HG02970 (cell line): ENCODE data around the gene EDC4.

Source experiments
- ATAC-seq: cut with Tn5 transposase; IDR thresholded peaks from one replicate; pipeline ENCODE4 v1.9.1; 2021; ENCODE audit warnings: mild to moderate bottlenecking, moderate library complexity, moderate number of reproducible peaks; ENCODE audit not compliant: unreplicated experiment, low FRiP score

EDC4 gene

GRCh38 chr16:67928147-67928546, 55.3 kb downstream of the EDC4 start:
- ATAC-seq, result no peak

DNA sequence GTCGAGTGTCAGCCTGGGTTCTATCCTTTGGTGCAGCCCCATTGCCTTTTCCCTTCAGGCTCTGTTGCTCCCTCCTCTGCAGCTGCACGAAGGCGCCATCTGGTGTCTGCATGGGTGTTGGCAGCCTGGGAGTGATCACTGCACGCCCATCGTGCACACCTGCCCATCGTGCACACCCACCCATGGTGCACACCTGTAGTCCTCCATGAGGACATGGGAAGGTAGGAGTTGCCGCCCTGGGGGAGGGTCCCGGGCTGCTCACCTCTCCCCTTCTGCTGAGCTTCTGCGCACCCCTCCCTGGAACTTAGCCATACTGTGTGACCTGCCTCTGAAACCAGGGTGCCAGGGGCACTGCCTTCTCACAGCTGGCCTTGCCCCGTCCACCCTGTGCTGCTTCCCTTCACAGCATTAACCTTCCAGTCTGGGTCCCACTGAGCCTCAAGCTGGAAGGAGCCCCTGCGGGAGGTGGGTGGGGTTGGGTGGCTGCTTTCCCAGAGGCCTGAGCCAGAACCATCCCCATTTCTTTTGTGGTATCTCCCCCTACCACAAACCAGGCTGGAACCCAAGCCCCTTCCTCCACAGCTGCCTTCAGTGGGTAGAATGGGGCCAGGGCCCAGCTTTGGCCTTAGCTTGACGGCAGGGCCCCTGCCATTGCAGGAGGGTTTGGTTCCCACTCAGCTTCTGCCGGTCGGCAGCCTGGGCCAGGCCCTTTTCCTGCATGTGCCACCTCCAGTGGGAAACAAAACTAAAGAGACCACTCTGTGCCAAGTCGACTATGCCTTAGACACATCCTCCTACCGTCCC, 55.9 kb downstream of the EDC4 start:
- ATAC-seq, result no peak

DNA sequence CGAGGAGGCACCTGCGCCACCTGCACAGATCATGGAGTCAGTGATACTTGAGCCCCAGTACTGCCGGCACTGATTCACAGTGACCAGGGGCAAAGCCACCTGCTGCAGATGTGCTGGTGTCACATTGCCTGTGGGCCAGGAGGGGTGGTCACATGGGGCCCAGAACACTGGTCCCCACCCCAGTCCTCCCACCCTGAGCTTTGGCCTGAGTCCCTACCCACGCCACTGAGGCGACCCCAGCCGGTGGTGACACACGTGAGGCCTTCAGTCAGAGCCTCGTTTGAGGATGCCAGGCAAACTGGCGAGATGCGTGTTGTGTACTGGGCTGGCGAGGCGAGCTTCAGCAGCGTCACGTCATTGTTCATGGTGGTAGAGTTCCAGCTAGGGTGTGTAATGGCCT, 57.3 kb downstream of the EDC4 start:
- no peak for ATAC-seq

DNA sequence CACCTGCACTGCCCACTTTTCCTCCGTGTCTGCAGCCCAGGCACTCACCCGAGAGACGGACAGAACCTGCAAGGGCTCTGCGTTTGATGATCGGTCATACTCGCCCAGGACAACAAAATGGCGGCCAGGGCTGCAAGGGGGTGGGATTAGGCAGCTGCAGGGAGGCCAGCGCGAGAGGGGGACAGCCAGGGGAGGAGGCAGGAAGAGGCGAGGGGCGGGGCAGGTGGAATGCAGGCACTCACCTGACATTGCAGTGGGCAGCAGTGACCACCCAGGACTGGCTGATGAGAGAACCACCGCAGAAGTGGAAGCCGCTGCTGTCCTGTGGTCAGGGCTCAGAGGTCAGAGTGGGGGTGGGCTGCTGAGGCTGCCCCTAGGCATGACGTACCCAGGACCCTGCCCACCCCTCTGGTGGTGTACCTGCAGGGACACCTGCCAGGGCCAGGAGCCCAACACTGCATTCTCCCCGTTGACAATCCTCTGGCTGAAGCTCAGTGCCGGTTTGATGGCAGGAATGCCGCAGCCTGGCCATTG, 57.9 kb downstream of the EDC4 start:
- ATAC-seq, result no peak
